DND-41 (cell line): Measurements from ENCODE around the gene RNF111.

ENCODE experiments used
- ATAC-seq: fragments of 200-7000 bp; cut with Tn5 transposase; 3 replicates; pipeline ENCODE4 v1.9.1; 2021; ENCODE audit warnings: low read depth; ENCODE audit not compliant: insufficient read depth
- DNase-seq: peaks from one replicate; pipeline ENCODE4 v3.0.0-alpha.2; 2020
- H2AFZ ChIP-seq: 2 replicates; pipeline ENCODE4 v1.6.0; 2012; ENCODE audit warnings: low read depth, low read length
- H3K27ac ChIP-seq: 2 replicates; pipeline ENCODE4 v1.5.1; 2012; ENCODE audit warnings: low read length, inconsistent platforms
- H3K27me3 ChIP-seq: fragments of 200-600 bp; sonication (generic); 2 replicates; pipeline ENCODE4 v1.6.0; 2012; ENCODE audit warnings: low read length, mild to moderate bottlenecking, inconsistent platforms; ENCODE audit not compliant: insufficient read depth, poor library complexity
- H3K36me3 ChIP-seq: 2 replicates; pipeline ENCODE4 v1.5.1; 2012; ENCODE audit warnings: low read length, inconsistent platforms; ENCODE audit not compliant: insufficient read depth
- H3K4me1 ChIP-seq: 2 replicates; pipeline ENCODE4 v1.5.1; 2012; ENCODE audit warnings: mild to moderate bottlenecking, low read length; ENCODE audit not compliant: insufficient read depth
- H3K4me2 ChIP-seq: 2 replicates; pipeline ENCODE4 v1.6.0; 2012; ENCODE audit warnings: mild to moderate bottlenecking, moderate library complexity, low read length, inconsistent platforms; ENCODE audit not compliant: insufficient read depth
- H3K4me3 ChIP-seq, 2 experiments: fragments of 200-600 bp in 1 of 2; shearing (Covaris generic) in 1 of 2; 2 replicates each; pipeline ENCODE4 v1.5.1; 2012 to 2016; ENCODE audit warnings: inconsistent platforms in 2 of 2, low read length in 2 of 2, mild to moderate bottlenecking in 2 of 2, low read depth in 1 of 2, moderate library complexity in 1 of 2
- H3K79me2 ChIP-seq: 2 replicates; pipeline ENCODE4 v1.6.0; 2012; ENCODE audit warnings: low read length, inconsistent platforms; ENCODE audit not compliant: insufficient read depth
- H3K9ac ChIP-seq: 2 replicates; pipeline ENCODE4 v1.6.0; 2012; ENCODE audit warnings: low read depth, mild to moderate bottlenecking, inconsistent platforms, low read length, moderate library complexity
- H3K9me3 ChIP-seq: 2 replicates; pipeline ENCODE4 v1.5.1; 2012; ENCODE audit warnings: low read length, moderate library complexity, mild to moderate bottlenecking, inconsistent platforms; ENCODE audit not compliant: insufficient read depth, severe bottlenecking
- H4K20me1 ChIP-seq: 2 replicates; pipeline ENCODE4 v1.6.0; 2012; ENCODE audit warnings: low read length; ENCODE audit not compliant: insufficient read depth
- CTCF ChIP-seq: IDR thresholded peaks from 2 replicates; pipeline ENCODE4 v1.5.1; 2012; ENCODE audit warnings: borderline replicate concordance, low read length, moderate library complexity, mild to moderate bottlenecking; ENCODE audit not compliant: poor library complexity, severe bottlenecking; ENCODE audit errors: extremely low read depth
- EZH2 ChIP-seq: IDR thresholded peaks from 3 replicates; pipeline ENCODE4 v1.6.1; 2012; ENCODE audit warnings: borderline replicate concordance, low read depth, mild to moderate bottlenecking, moderate library complexity, low read length, inconsistent platforms; ENCODE audit not compliant: severe bottlenecking

Gene RNF111

GRCh38 chr15:59131969-59132562, 144.6 kb downstream of the RNF111 start:
- H3K9me3 ChIP-seq, result no peaks in the 10 kb centered on the region
- H3K27me3 ChIP-seq, result no peaks in the 10 kb centered on the region
- H3K79me2 ChIP-seq, result peaks cover 19% of the 10 kb centered on the region
- DNase-seq (no peak), ATAC-seq (no peak)
- TF ChIP-seq CTCF (no peak), EZH2 (no peak)
- no peak overlapping the region for H3K27ac ChIP-seq
- no peaks in the 10 kb centered on the region for H3K4me1 ChIP-seq
- H3K4me3 ChIP-seq, result no peak overlapping the region
- H4K20me1 ChIP-seq, result peaks cover 12% of the 10 kb centered on the region; the same call in 1 of the 2 replicates
- H3K36me3 ChIP-seq, result peaks cover 85% of the 10 kb centered on the region
- H2AFZ ChIP-seq, result no peak overlapping the region
- no peak overlapping the region for H3K4me2 ChIP-seq
- no peak overlapping the region for H3K9ac ChIP-seq

- Histone ChIP-seq H4K20me1 (peaks cover 15% of the 10 kb centered on the region; the same call in 1 of the 2 replicates), H3K27ac (no peak overlapping the region), H3K79me2 (peaks cover 11% of the 10 kb centered on the region; the same call in 1 of the 2 replicates), H3K9ac (no peak overlapping the region), H3K4me3 (no peak overlapping the region), H3K9me3 (no peaks in the 10 kb centered on the region), H3K27me3 (no peaks in the 10 kb centered on the region), H3K36me3 (peaks cover 85% of the 10 kb centered on the region), H3K4me1 (no peaks in the 10 kb centered on the region), H3K4me2 (no peak overlapping the region), H2AFZ (no peak overlapping the region)
- TF ChIP-seq CTCF (no peak), EZH2 (no peak)
- DNase-seq, result no peak
- ATAC-seq, result no peak
These were observed 146.5 kb downstream of the RNF111 start for GRCh38 chr15:59133929-59134427.

GRCh38 chr15:59137566-59137965, 150.1 kb downstream of the RNF111 start:
- H3K4me3 ChIP-seq, result no peak overlapping the region
- H3K36me3 ChIP-seq, result peaks cover 79% of the 10 kb centered on the region
- peaks cover 10% of the 10 kb centered on the region; the same call in 1 of the 2 replicates for H4K20me1 ChIP-seq
- no peak for DNase-seq
- H3K79me2 ChIP-seq, result no peaks in the 10 kb centered on the region
- no peak overlapping the region for H3K9ac ChIP-seq
- TF ChIP-seq EZH2 (no peak), CTCF (no peak)
- H2AFZ ChIP-seq, result no peak overlapping the region
- no peaks in the 10 kb centered on the region for H3K4me1 ChIP-seq
- no peaks in the 10 kb centered on the region for H3K27me3 ChIP-seq
- no peaks in the 10 kb centered on the region for H3K9me3 ChIP-seq
- H3K27ac ChIP-seq, result no peak overlapping the region
- ATAC-seq, result no peak
- no peak overlapping the region for H3K4me2 ChIP-seq
